ENCODE results near the gene TMEM120B.
A peak's percentile ranks its signal among the peaks of the same experiment; 100 is the strongest.

The TMEM120B gene

GRCh38 chr12:121796855-121797751 lies 84.6 kb downstream of the TMEM120B start:
- peaks cover 20% of the 10 kb centered on the region for H3K4me1 ChIP-seq (ENCODE audit: control insufficient read depth, insufficient read depth, low read length)
- no peaks in the 10 kb centered on the region for H3K9me3 ChIP-seq (ENCODE audit: control insufficient read depth, insufficient read depth, low read depth, low read length)
- peak overlapping the region; percentile 26 for H3K4me3 ChIP-seq (ENCODE audit: low read depth, low read length)
- H3K27ac ChIP-seq (ENCODE audit: extremely low read depth, low read depth, low read length): peak overlapping the region; percentile 100; the same call in 1 of the 2 replicates
- peaks cover 0 to 26% of the 10 kb centered on the region in 2 experiments; a peak in 1 of 3 replicates for H3K36me3 ChIP-seq (ENCODE audit: control insufficient read depth in 2 of 2, insufficient read depth in 1 of 2, low read length in 2 of 2)
- POLR2A ChIA-PET: interaction anchor here (0.6 to 8.9 kb wide), 6 partner anchors 8 to 699 kb away, joined by 3 to 165 read pairs (median 10); partner anchors contain the start of gene PSMD9
- CTCF ChIA-PET: interaction anchor here (0.9 to 9.8 kb wide), 9 partner anchors 12 to 121 kb away, joined by 3 to 393 read pairs (median 16); partner anchors contain the start of genes CFAP251, PSMD9 and SETD1B
- TF ChIP-seq ZNF843 (tag by site-specific recombination; IDR thresholded peaks at IDR 0.05): 0 out of 2 replicates have a peak, but pooled peaks have one; percentile 36
- peak; percentile 87 for TF ChIP-seq KLF7 (tag by site-specific recombination; IDR thresholded peaks at IDR 0.05; ENCODE audit: borderline replicate concordance)
- TF ChIP-seq ZNF654 (tag by site-specific recombination; IDR thresholded peaks at IDR 0.05; ENCODE audit: low read depth): no peak
- no peak for TF ChIP-seq ZNF416 (tag by site-specific recombination; IDR thresholded peaks at IDR 0.05)
- peak; percentile 98 for TF ChIP-seq WT1 (tag by site-specific recombination; IDR thresholded peaks at IDR 0.05)
- TF ChIP-seq ZBTB48 (tag by site-specific recombination; IDR thresholded peaks at IDR 0.05): peak; percentile 87
- no peak for TF ChIP-seq ZSCAN30 (tag by site-specific recombination; IDR thresholded peaks at IDR 0.05)
- TF ChIP-seq KLF8 (tag by site-specific recombination; IDR thresholded peaks at IDR 0.05): peak; percentile 58; the same call in 1 of the 2 replicates
- peak; percentile 98 for TF ChIP-seq ZNF341 (tag by site-specific recombination; IDR thresholded peaks at IDR 0.05; ENCODE audit: low read depth)
- TF ChIP-seq GLIS1 (tag by site-specific recombination; IDR thresholded peaks at IDR 0.05): peak; percentile 99
- peak; percentile 87 for TF ChIP-seq ZBTB8A (tag by site-specific recombination; IDR thresholded peaks at IDR 0.05)
- TF ChIP-seq ZNF629 (tag by site-specific recombination; IDR thresholded peaks at IDR 0.05): peak; percentile 43; the same call in 1 of the 2 replicates
- no peak for TF ChIP-seq ZBTB1 (tag by site-specific recombination; IDR thresholded peaks at IDR 0.05)
- peak; percentile 61; the same call in 1 of the 2 replicates for TF ChIP-seq BCL11B (tag by site-specific recombination; IDR thresholded peaks at IDR 0.05; ENCODE audit: low read depth)
- no peak for TF ChIP-seq ZNF239 (tag by site-specific recombination; IDR thresholded peaks at IDR 0.05)
- TF ChIP-seq ZNF2 (tag by site-specific recombination; IDR thresholded peaks at IDR 0.05): peak; percentile 14; the same call in 1 of the 2 replicates
- no peak for TF ChIP-seq HOXC10 (CRISPR knock-in tag; IDR thresholded peaks at IDR 0.05)
- peak; percentile 84 for TF ChIP-seq SP7 (tag by site-specific recombination; IDR thresholded peaks at IDR 0.05)
- peak; percentile 87 for TF ChIP-seq ZFP69B (tag by site-specific recombination; IDR thresholded peaks at IDR 0.05)
- TF ChIP-seq, protein P1, sequence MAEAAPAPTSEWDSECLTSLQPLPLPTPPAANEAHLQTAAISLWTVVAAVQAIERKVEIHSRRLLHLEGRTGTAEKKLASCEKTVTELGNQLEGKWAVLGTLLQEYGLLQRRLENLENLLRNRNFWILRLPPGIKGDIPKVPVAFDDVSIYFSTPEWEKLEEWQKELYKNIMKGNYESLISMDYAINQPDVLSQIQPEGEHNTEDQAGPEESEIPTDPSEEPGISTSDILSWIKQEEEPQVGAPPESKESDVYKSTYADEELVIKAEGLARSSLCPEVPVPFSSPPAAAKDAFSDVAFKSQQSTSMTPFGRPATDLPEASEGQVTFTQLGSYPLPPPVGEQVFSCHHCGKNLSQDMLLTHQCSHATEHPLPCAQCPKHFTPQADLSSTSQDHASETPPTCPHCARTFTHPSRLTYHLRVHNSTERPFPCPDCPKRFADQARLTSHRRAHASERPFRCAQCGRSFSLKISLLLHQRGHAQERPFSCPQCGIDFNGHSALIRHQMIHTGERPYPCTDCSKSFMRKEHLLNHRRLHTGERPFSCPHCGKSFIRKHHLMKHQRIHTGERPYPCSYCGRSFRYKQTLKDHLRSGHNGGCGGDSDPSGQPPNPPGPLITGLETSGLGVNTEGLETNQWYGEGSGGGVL (tag by site-specific recombination; IDR thresholded peaks at IDR 0.05): peak; percentile 78
- no peak for TF ChIP-seq MYNN (tag by site-specific recombination; IDR thresholded peaks at IDR 0.05; ENCODE audit: borderline replicate concordance)
- TF ChIP-seq ZNF571 (tag by site-specific recombination; IDR thresholded peaks at IDR 0.05): no peak
- TF ChIP-seq MEIS1 (CRISPR knock-in tag; IDR thresholded peaks at IDR 0.05; ENCODE audit: borderline replicate concordance): no peak
- no peak for TF ChIP-seq ZNF175 (tag by site-specific recombination; IDR thresholded peaks at IDR 0.05)
- no peak for TF ChIP-seq ATF2 (tag by site-specific recombination; IDR thresholded peaks at IDR 0.05; ENCODE audit: low read depth)
- TF ChIP-seq REPIN1 (tag by site-specific recombination; IDR thresholded peaks at IDR 0.05; ENCODE audit: low read depth): no peak
- TF ChIP-seq ZNF311 (tag by site-specific recombination; IDR thresholded peaks at IDR 0.05; ENCODE audit: borderline replicate concordance): no peak
- no peak for TF ChIP-seq ZNF488 (tag by site-specific recombination; IDR thresholded peaks at IDR 0.05)
- no peak for TF ChIP-seq ZSCAN5A (tag by site-specific recombination; IDR thresholded peaks at IDR 0.05)
- no peak for TF ChIP-seq ZNF354C (tag by site-specific recombination; IDR thresholded peaks at IDR 0.05; ENCODE audit: borderline replicate concordance, low read depth)
- no peak for TF ChIP-seq ZNF19 (tag by site-specific recombination; IDR thresholded peaks at IDR 0.05; ENCODE audit: low read depth)
- peak; percentile 49; the same call in 1 of the 2 replicates for TF ChIP-seq ZBTB7A (tag by site-specific recombination; IDR thresholded peaks at IDR 0.05; ENCODE audit: low read depth)
- peak; percentile 76 for TF ChIP-seq SP3 (tag by site-specific recombination; IDR thresholded peaks at IDR 0.05)
- TF ChIP-seq ZNF350 (tag by site-specific recombination; IDR thresholded peaks at IDR 0.05): no peak

All from HEK293 (cell line).